H9 (cell line): ENCODE results near the gene FAM124A. TPM values are rescaled to one million over a fixed set of nuclear protein-coding genes. Genes with fewer than 3 reads are reported as not detected.
A peak's percentile ranks its signal among the peaks of the same experiment; 100 is the strongest.

Experiments used
- DNase-seq: peaks from one replicate; pipeline ENCODE4 v3.0.0-alpha.2; 2017
- H2AFZ ChIP-seq: one replicate; pipeline ENCODE4 v1.6.1; 2013; ENCODE audit warnings: mild to moderate bottlenecking, low read length, control low read depth, moderate library complexity
- H2AK5ac ChIP-seq: 2 replicates; pipeline ENCODE4 v1.6.1; 2013; ENCODE audit warnings: low read length, control low read depth, mixed read lengths; ENCODE audit not compliant: insufficient read length
- H2BK120ac ChIP-seq: one replicate; pipeline ENCODE4 v1.6.1; 2013; ENCODE audit warnings: low read depth, mild to moderate bottlenecking, low read length, control low read depth, inconsistent platforms; ENCODE audit not compliant: poor library complexity, severe bottlenecking
- H2BK12ac ChIP-seq: 2 replicates; pipeline ENCODE4 v1.6.1; 2013; ENCODE audit warnings: low read length, control low read depth, mixed read lengths, low read depth; ENCODE audit not compliant: insufficient read length
- H2BK15ac ChIP-seq: 2 replicates; pipeline ENCODE4 v1.6.1; 2013; ENCODE audit warnings: low read depth, low read length, control low read depth
- H2BK20ac ChIP-seq: one replicate; pipeline ENCODE4 v1.6.1; 2013; ENCODE audit warnings: low read depth, mild to moderate bottlenecking, low read length, control low read depth, inconsistent platforms; ENCODE audit not compliant: poor library complexity, severe bottlenecking
- H2BK5ac ChIP-seq: 2 replicates; pipeline ENCODE4 v1.6.1; 2013; ENCODE audit warnings: low read length, control low read depth, mixed read lengths; ENCODE audit not compliant: insufficient read length
- H3K14ac ChIP-seq: 2 replicates; pipeline ENCODE4 v1.6.1; 2013; ENCODE audit warnings: low read length, control low read depth; ENCODE audit not compliant: insufficient read depth
- H3K18ac ChIP-seq: 2 replicates; pipeline ENCODE4 v1.6.1; 2013; ENCODE audit warnings: low read depth, mild to moderate bottlenecking, mixed read lengths, low read length, control low read depth; ENCODE audit not compliant: insufficient read length
- H3K23ac ChIP-seq: 2 replicates; pipeline ENCODE4 v1.6.1; 2013; ENCODE audit warnings: low read length, control low read depth, mixed read lengths, low read depth; ENCODE audit not compliant: insufficient read length
- H3K23me2 ChIP-seq: 2 replicates; pipeline ENCODE4 v1.6.1; 2013; ENCODE audit warnings: low read depth, mild to moderate bottlenecking, mixed read lengths, low read length, control low read depth; ENCODE audit not compliant: insufficient read length, poor library complexity, severe bottlenecking
- H3K27ac ChIP-seq: 2 replicates; pipeline ENCODE4 v1.5.1; 2013; ENCODE audit warnings: low read length, control low read depth, mixed read lengths, low read depth; ENCODE audit not compliant: insufficient read length
- H3K27me3 ChIP-seq: 2 replicates; pipeline ENCODE4 v1.6.1; 2013; ENCODE audit warnings: low read length, control low read depth, inconsistent platforms; ENCODE audit not compliant: insufficient read depth
- H3K4ac ChIP-seq: 2 replicates; pipeline ENCODE4 v1.6.1; 2013; ENCODE audit warnings: low read depth, mild to moderate bottlenecking, control low read depth, inconsistent platforms, low read length, moderate library complexity
- H3K4me1 ChIP-seq: 2 replicates; pipeline ENCODE4 v1.6.1; 2013; ENCODE audit warnings: low read length, control low read depth, inconsistent platforms; ENCODE audit not compliant: insufficient read depth
- H3K4me2 ChIP-seq: 2 replicates; pipeline ENCODE4 v1.6.1; 2013; ENCODE audit warnings: low read length, control low read depth, mixed read lengths; ENCODE audit not compliant: insufficient read length, insufficient read depth
- H3K56ac ChIP-seq: 2 replicates; pipeline ENCODE4 v1.6.1; 2013; ENCODE audit warnings: low read depth, mild to moderate bottlenecking, mixed read lengths, low read length, control low read depth; ENCODE audit not compliant: insufficient read length
- H3K79me1 ChIP-seq: 2 replicates; pipeline ENCODE4 v1.6.1; 2013; ENCODE audit warnings: low read depth, mild to moderate bottlenecking, moderate library complexity, low read length, control low read depth, inconsistent platforms; ENCODE audit not compliant: insufficient read depth, poor library complexity, severe bottlenecking
- H3K79me2 ChIP-seq: 2 replicates; pipeline ENCODE4 v1.6.1; 2013; ENCODE audit warnings: low read length, control low read depth, inconsistent platforms; ENCODE audit not compliant: insufficient read depth
- H3K9ac ChIP-seq: 2 replicates; pipeline ENCODE4 v1.6.1; 2013; ENCODE audit warnings: low read length, control low read depth, mixed read lengths; ENCODE audit not compliant: insufficient read length; ENCODE audit errors: extremely low read depth
- H3K9me3 ChIP-seq: one replicate; pipeline ENCODE4 v1.6.1; 2013; ENCODE audit warnings: low read depth, low read length, inconsistent platforms; ENCODE audit not compliant: control insufficient read depth
- H3T11ph ChIP-seq: one replicate; pipeline ENCODE4 v1.6.1; 2013; ENCODE audit warnings: mild to moderate bottlenecking, low read length, control low read depth, inconsistent platforms
- H4K20me1 ChIP-seq: one replicate; pipeline ENCODE4 v1.6.1; 2013; ENCODE audit not compliant: control insufficient read depth, insufficient read length, insufficient read depth
- H4K5ac ChIP-seq: 2 replicates; pipeline ENCODE4 v1.6.1; 2013; ENCODE audit warnings: low read depth, mild to moderate bottlenecking, mixed read lengths, low read length, control low read depth; ENCODE audit not compliant: insufficient read length
- H4K8ac ChIP-seq: replicated peaks from 2 replicates; pipeline ENCODE4 v1.6.1; 2013; ENCODE audit warnings: low read length, control low read depth, mixed read lengths, low read depth; ENCODE audit not compliant: insufficient read length
- H4K91ac ChIP-seq: 2 replicates; pipeline ENCODE4 v1.6.1; 2013; ENCODE audit warnings: low read depth, mild to moderate bottlenecking, moderate library complexity, mixed read lengths, low read length, control low read depth; ENCODE audit not compliant: insufficient read length
- H3K27ac Mint-ChIP-seq, 3 experiments: 2 replicates in 2 of 3; 3 replicates in 1 of 3; pipeline ENCODE4 v1.8.0; 2020 to 2021; ENCODE audit warnings: mixed read lengths in 3 of 3, mild to moderate bottlenecking in 1 of 3, moderate library complexity in 1 of 3
- H3K27me3 Mint-ChIP-seq: 2 replicates; pipeline ENCODE4 v1.8.0; 2021; ENCODE audit warnings: low read depth, mild to moderate bottlenecking, moderate library complexity, mixed read lengths
- H3K36me3 Mint-ChIP-seq, 3 experiments: 2 replicates in 2 of 3; 3 replicates in 1 of 3; pipeline ENCODE4 v1.8.0; 2020 to 2021; ENCODE audit warnings: low read depth in 3 of 3, mixed read lengths in 3 of 3; ENCODE audit not compliant: insufficient read depth in 1 of 3
- H3K4me1 Mint-ChIP-seq, 2 experiments: 2 replicates each; pipeline ENCODE4 v1.8.0; 2020; ENCODE audit warnings: mixed read lengths in 2 of 2
- H3K4me3 Mint-ChIP-seq, 2 experiments: 2 replicates in 1 of 2; 3 replicates in 1 of 2; pipeline ENCODE4 v1.8.0; 2020 to 2021; ENCODE audit warnings: mild to moderate bottlenecking in 2 of 2, mixed read lengths in 2 of 2, moderate library complexity in 1 of 2
- H3K9me3 Mint-ChIP-seq, 2 experiments: 2 replicates in 1 of 2; 3 replicates in 1 of 2; pipeline ENCODE4 v1.8.0; 2020; ENCODE audit warnings: mild to moderate bottlenecking in 2 of 2, mixed read lengths in 2 of 2, moderate library complexity in 1 of 2
- CTCF ChIP-seq: fragments of 200-600 bp; sonication (generic); conservative IDR thresholded peaks from 3 replicates; pipeline ENCODE4 v1.8.0; 2021; ENCODE audit warnings: antibody characterized with exemption, mild to moderate bottlenecking
- WGBS: extraction: QIAGEN DNeasy Blood & Tissue Kit; methylation state at CpG from one replicate; pipeline ENCODE4 v1.1.7; 2013; ENCODE audit warnings: missing lambda C conversion rate, low lambda C conversion rate, mixed read lengths; ENCODE audit not compliant: insufficient read length; ENCODE audit errors: extremely low coverage; 5-methylcytosine and 5-hydroxymethylcytosine counted together
- total RNA-seq: library from RNA; stranded (reverse); gene quantifications from 2 replicates; pipeline ENCODE4 v1.2.1, GENCODE V29; 2021

Gene FAM124A
- total RNA-seq, 1 experiment from 2014 or later, result 41.9 TPM

DNA sequence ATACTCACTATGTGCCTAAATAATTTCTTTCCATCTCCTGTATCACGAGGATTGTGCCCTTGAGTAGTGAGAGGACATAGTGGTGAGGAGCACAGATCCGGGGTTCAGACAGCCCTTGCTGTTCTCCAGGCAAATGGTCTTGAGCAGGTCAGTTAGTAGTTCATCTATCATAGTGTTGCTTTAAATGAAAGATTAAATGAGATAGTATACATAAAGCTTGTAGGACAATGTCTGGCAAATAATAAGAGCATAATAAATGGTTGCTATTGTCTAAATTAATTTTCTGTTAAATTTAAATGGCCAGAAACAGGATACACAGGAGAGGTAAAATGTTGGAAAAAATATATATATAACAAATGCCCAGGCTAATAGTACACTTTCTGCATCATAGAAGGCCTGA, 23.4 kb downstream of the FAM124A start:
- no peak overlapping the region for H2BK20ac ChIP-seq
- no peak overlapping the region for H2BK5ac ChIP-seq
- peaks cover 2% of the 10 kb centered on the region for H4K20me1 ChIP-seq
- H3K23ac ChIP-seq, result no peak overlapping the region
- H3K27ac Mint-ChIP-seq, result peak overlapping the region; percentile 66 to 92 (median 79)
- no peak overlapping the region for H3T11ph ChIP-seq
- H2BK12ac ChIP-seq, result no peak overlapping the region
- no peak for TF ChIP-seq CTCF
- no peak overlapping the region for H2BK120ac ChIP-seq
- no peak overlapping the region for H2BK15ac ChIP-seq
- H3K27me3 Mint-ChIP-seq, result no peaks in the 10 kb centered on the region
- peaks cover 10% of the 10 kb centered on the region; the same call in 1 of the 2 replicates for H3K79me2 ChIP-seq
- no peak overlapping the region for H3K56ac ChIP-seq
- H3K4me1 Mint-ChIP-seq, result peaks cover 54 to 73% of the 10 kb centered on the region in 2 experiments
- no peaks in the 10 kb centered on the region for H3K23me2 ChIP-seq
- H3K79me1 ChIP-seq, result no peaks in the 10 kb centered on the region
- H3K14ac ChIP-seq, result no peak overlapping the region
- DNase-seq, result no peak
- H3K9ac ChIP-seq, result no peak overlapping the region
- H3K9me3 ChIP-seq, result no peaks in the 10 kb centered on the region
- H3K36me3 Mint-ChIP-seq, result peaks cover 7 to 16% (median 12%) of the 10 kb centered on the region in 3 experiments; a peak in 6 of 7 replicates
- H3K4me2 ChIP-seq, result no peak overlapping the region
- no peaks in the 10 kb centered on the region for H3K9me3 Mint-ChIP-seq
- H2AK5ac ChIP-seq, result no peak overlapping the region
- WGBS, result no CpG with 5 or more reads among the region's 2 CpGs
- H4K8ac ChIP-seq, result no peak overlapping the region
- no peak overlapping the region for H2AFZ ChIP-seq
- H3K4me3 Mint-ChIP-seq, result 0 out of 5 replicates have a peak overlapping the region, but pooled peaks of 1 of the 2 experiments have one; percentile 27
- H3K4me1 ChIP-seq, result peaks cover 40% of the 10 kb centered on the region; the same call in 1 of the 2 replicates
- no peak overlapping the region for H4K91ac ChIP-seq
- H4K5ac ChIP-seq, result no peak overlapping the region
- no peaks in the 10 kb centered on the region for H3K27me3 ChIP-seq
- H3K27ac ChIP-seq, result no peak overlapping the region
- H3K18ac ChIP-seq, result peak overlapping the region; percentile 27
- no peak overlapping the region for H3K4ac ChIP-seq
